Hepatocyte (in vitro differentiated cells): ENCODE results near the gene TDRD10.

ENCODE experiments used
- EZH2 ChIP-seq: fragments of 200-600 bp; sonication (generic); IDR thresholded peaks from 2 replicates; pipeline ENCODE4 v1.6.1; 2016; ENCODE audit warnings: antibody characterized with exemption, mild to moderate bottlenecking, borderline replicate concordance
- EZH2phosphoT487 ChIP-seq: fragments of 200-600 bp; sonication (generic); IDR thresholded peaks from one replicate; pipeline ENCODE4 v1.6.1; 2018; ENCODE audit warnings: antibody characterized with exemption, mild to moderate bottlenecking, low read depth, moderate library complexity; ENCODE audit not compliant: unreplicated experiment, severe bottlenecking
- TF ChIP-seq, protein P1 (sequence below): fragments of 200-600 bp; sonication (generic); IDR thresholded peaks from 2 replicates; pipeline ENCODE4 v1.5.1; 2016; ENCODE audit warnings: antibody characterized with exemption, mild to moderate bottlenecking; ENCODE audit not compliant: poor library complexity

DNA sequence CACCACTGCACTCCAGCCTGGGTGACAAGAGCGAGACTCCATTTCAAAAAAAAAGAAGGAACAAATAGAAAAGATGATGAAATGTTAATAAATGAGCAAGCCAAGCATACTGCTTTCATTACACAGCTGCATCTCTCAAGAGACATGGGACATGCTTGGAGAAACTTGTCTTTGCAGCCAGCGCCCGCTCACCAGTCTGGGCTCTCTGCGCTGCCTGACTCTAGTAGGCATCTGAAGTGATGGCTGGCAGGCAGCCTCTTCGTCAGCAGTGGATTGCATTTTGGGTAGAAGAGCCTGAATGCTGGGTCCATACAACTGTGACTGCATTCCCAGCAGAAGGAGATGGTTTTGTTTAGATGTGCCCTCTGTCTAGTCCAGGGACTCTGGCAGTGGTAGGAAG is 48.9 kb upstream of the TDRD10 start:
- TF ChIP-seq, protein P1, sequence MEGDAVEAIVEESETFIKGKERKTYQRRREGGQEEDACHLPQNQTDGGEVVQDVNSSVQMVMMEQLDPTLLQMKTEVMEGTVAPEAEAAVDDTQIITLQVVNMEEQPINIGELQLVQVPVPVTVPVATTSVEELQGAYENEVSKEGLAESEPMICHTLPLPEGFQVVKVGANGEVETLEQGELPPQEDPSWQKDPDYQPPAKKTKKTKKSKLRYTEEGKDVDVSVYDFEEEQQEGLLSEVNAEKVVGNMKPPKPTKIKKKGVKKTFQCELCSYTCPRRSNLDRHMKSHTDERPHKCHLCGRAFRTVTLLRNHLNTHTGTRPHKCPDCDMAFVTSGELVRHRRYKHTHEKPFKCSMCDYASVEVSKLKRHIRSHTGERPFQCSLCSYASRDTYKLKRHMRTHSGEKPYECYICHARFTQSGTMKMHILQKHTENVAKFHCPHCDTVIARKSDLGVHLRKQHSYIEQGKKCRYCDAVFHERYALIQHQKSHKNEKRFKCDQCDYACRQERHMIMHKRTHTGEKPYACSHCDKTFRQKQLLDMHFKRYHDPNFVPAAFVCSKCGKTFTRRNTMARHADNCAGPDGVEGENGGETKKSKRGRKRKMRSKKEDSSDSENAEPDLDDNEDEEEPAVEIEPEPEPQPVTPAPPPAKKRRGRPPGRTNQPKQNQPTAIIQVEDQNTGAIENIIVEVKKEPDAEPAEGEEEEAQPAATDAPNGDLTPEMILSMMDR = no peak
- TF ChIP-seq EZH2phosphoT487 (no peak), EZH2 (no peak)
